BJ (cell line): ENCODE results near the gene PSMG3. TPM values are rescaled to one million over a fixed set of nuclear protein-coding genes. Genes with fewer than 3 reads are reported as not detected.

Experiments used
- CTCF ChIA-PET: fragments of 350-600 bp; formaldehyde crosslinking; extraction: SDS; loops from one replicate; lab custom pipeline; 2021; ENCODE audit warnings: antibody characterized with exemption, inconsistent platforms; lab: Yijun Ruan, JAX
- POLR2A ChIA-PET: fragments of 300-600 bp; sonication (Branson Sonifier 250); formaldehyde crosslinking; extraction: SDS; loops from one replicate; lab custom pipeline; 2021; ENCODE audit warnings: antibody characterized with exemption; lab: Charles Lee
- DNase-seq: peaks from one replicate; pipeline ENCODE4 v3.0.0-alpha.2; 2011; ENCODE audit warnings: low read depth
- H3K27me3 ChIP-seq: 2 replicates; pipeline ENCODE4 v1.6.0; 2011; ENCODE audit warnings: low read length; ENCODE audit not compliant: control insufficient read depth, insufficient read depth
- H3K36me3 ChIP-seq: 2 replicates; pipeline ENCODE4 v1.5.1; 2011; ENCODE audit warnings: low read length; ENCODE audit not compliant: control insufficient read depth, insufficient read depth
- H3K4me3 ChIP-seq: 2 replicates; pipeline ENCODE4 v1.5.1; 2011; ENCODE audit warnings: low read depth, mild to moderate bottlenecking, control low read depth, low read length
- CTCF ChIP-seq: IDR thresholded peaks from 2 replicates; pipeline ENCODE4 v1.5.1; 2011; ENCODE audit warnings: low read depth, mild to moderate bottlenecking, control low read depth, inconsistent platforms, low read length, moderate library complexity; ENCODE audit not compliant: insufficient read depth
- polyA plus RNA-seq: library from polyadenylated mRNA; depleted of rRNA; stranded (reverse); fragments of >200 nt; gene quantifications from 2 replicates; pipeline ENCODE4 v1.2.3, GENCODE V29; 2011

PSMG3 gene
- polyA plus RNA-seq, 1 experiment: 40.9 TPM

- ChIA-PET POLR2A (no interaction called here), CTCF (no interaction called here)
- H3K36me3 ChIP-seq: peaks cover 6% of the 10 kb centered on the region
- no peak for TF ChIP-seq CTCF
- no peak overlapping the region for H3K4me3 ChIP-seq
- no peaks in the 10 kb centered on the region for H3K27me3 ChIP-seq
- DNase-seq: no peak
Observed at GRCh38 chr7:1563981-1564602, 5.7 kb downstream of the PSMG3 start.

- CTCF ChIA-PET: interaction anchor here (0.6 kb wide), 1 partner anchor 56 kb away, joined by 3 read pairs; no protein-coding TSS in a partner anchor
- Histone ChIP-seq H3K27me3 (no peaks in the 10 kb centered on the region), H3K36me3 (peaks cover 6% of the 10 kb centered on the region), H3K4me3 (no peak overlapping the region)
- no peak for DNase-seq
- TF ChIP-seq CTCF: no peak
- POLR2A ChIA-PET: no interaction called here
Observed at GRCh38 chr7:1562597-1563051, 7.2 kb downstream of the PSMG3 start.

GRCh38 chr7:1562116-1562515 lies 7.7 kb downstream of the PSMG3 start:
- ChIA-PET POLR2A (no interaction called here), CTCF (no interaction called here)
- Histone ChIP-seq H3K27me3 (no peaks in the 10 kb centered on the region), H3K36me3 (peaks cover 4% of the 10 kb centered on the region), H3K4me3 (no peak overlapping the region)
- no peak for TF ChIP-seq CTCF
- DNase-seq: no peak

GRCh38 chr7:1561036-1561940 lies 8.5 kb downstream of the PSMG3 start:
- TF ChIP-seq CTCF: no peak
- no peak overlapping the region for H3K4me3 ChIP-seq
- no peaks in the 10 kb centered on the region for H3K36me3 ChIP-seq
- no peak for DNase-seq
- ChIA-PET POLR2A (no interaction called here), CTCF (no interaction called here)
- no peaks in the 10 kb centered on the region for H3K27me3 ChIP-seq

- ChIA-PET POLR2A (no interaction called here), CTCF (no interaction called here)
- no peak for TF ChIP-seq CTCF
- no peaks in the 10 kb centered on the region for H3K27me3 ChIP-seq
- no peak overlapping the region for H3K4me3 ChIP-seq
- H3K36me3 ChIP-seq: no peaks in the 10 kb centered on the region
- no peak for DNase-seq
Observed at GRCh38 chr7:1560620-1561031, 9.2 kb downstream of the PSMG3 start.
